Measurements from ENCODE around the gene ITSN1.

The ITSN1 gene

DNA sequence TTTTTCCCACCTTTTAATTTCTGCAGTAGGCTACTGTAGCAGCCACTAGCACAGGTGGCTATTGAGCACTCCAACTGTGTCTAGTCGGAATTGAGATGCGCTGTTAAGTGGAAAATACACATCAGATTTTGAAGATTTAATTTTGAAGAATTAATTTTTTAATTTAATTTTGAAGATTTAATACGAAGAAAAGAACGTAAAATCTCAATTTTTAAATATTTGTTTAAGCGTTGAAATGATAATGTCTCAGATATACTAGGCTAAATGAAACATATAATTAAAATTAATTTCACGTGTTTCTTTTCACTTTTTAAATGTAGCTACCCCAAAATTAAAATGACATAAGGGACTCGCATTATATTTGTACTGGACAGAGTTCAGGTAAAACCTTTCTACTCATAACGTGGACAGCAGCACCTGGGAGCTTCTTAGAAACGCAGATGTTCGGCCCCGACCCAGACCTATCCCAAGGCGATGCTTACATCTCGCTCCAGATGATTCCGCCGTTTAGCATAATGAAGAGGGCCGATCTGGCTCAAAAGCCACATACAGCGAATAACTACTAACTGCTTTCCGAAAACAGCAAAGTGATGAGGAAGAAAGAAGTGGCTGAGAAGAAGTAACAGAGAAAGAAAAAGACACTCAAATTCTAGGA, 1.5 kb upstream of the ITSN1 start:
- Histone ChIP-seq H3K4me3 (ENCODE audit: low read length in 2 of 2) (peak overlapping the region; percentile 95 to 98), H3K27me3 (ENCODE audit: control insufficient read depth in 1 of 2, insufficient read depth in 2 of 2, low read length in 2 of 2) (no peaks in the 10 kb centered on the region), H3K36me3 (ENCODE audit: control insufficient read depth in 2 of 2, insufficient read depth in 2 of 2, low read length in 2 of 2) (no peaks in the 10 kb centered on the region), H3K27ac (ENCODE audit: low read length) (peak overlapping the region; percentile 90), H3K9me3 (ENCODE audit: control insufficient read depth in 2 of 2, low read length in 2 of 2) (no peaks in the 10 kb centered on the region), H3K4me1 (ENCODE audit: control insufficient read depth, insufficient read depth, low read length) (peaks cover 20% of the 10 kb centered on the region), H3K9ac (ENCODE audit: low read length in 2 of 2) (peak overlapping the region; percentile 92 to 96)

- peak within 1 kb of the TSS; percentile 95 to 98 for H3K4me3 ChIP-seq (ENCODE audit: low read length in 2 of 2)
- H3K4me1 ChIP-seq (ENCODE audit: control insufficient read depth, insufficient read depth, low read length): peaks cover 20% of the 10 kb centered on the region
- H3K36me3 ChIP-seq (ENCODE audit: control insufficient read depth in 2 of 2, insufficient read depth in 2 of 2, low read length in 2 of 2): no peaks in the 10 kb centered on the region
- no peaks in the 10 kb centered on the region for H3K9me3 ChIP-seq (ENCODE audit: control insufficient read depth in 2 of 2, low read length in 2 of 2)
- no peaks in the 10 kb centered on the region for H3K27me3 ChIP-seq (ENCODE audit: control insufficient read depth in 1 of 2, insufficient read depth in 2 of 2, low read length in 2 of 2)
- peak within 1 kb of the TSS; percentile 90 for H3K27ac ChIP-seq (ENCODE audit: low read length)
- peak within 1 kb of the TSS; percentile 92 to 96 for H3K9ac ChIP-seq (ENCODE audit: low read length in 2 of 2)
These were observed 812 bp upstream of the ITSN1 start, which contains the start of gene CRYZL1 for GRCh38 chr21:33641352-33642026. TSS of gene CRYZL1 (minus strand) at chr21:33641741. CDS start at chr21:33631551, 10,190 bp downstream.

- Histone ChIP-seq H3K9ac (ENCODE audit: low read length in 2 of 2) (peak overlapping the region; percentile 69 to 78), H3K27ac (ENCODE audit: low read length) (peak overlapping the region; percentile 49), H3K4me3 (ENCODE audit: low read length in 2 of 2) (peak overlapping the region; percentile 81 to 98), H3K27me3 (ENCODE audit: control insufficient read depth in 1 of 2, insufficient read depth in 2 of 2, low read length in 2 of 2) (no peaks in the 10 kb centered on the region), H3K4me1 (ENCODE audit: control insufficient read depth, insufficient read depth, low read length) (peaks cover 20% of the 10 kb centered on the region), H3K36me3 (ENCODE audit: control insufficient read depth in 2 of 2, insufficient read depth in 2 of 2, low read length in 2 of 2) (no peaks in the 10 kb centered on the region), H3K9me3 (ENCODE audit: control insufficient read depth in 2 of 2, low read length in 2 of 2) (no peaks in the 10 kb centered on the region)
These were observed 776 bp downstream of the ITSN1 start for GRCh38 chr21:33642896-33643657.

DNA sequence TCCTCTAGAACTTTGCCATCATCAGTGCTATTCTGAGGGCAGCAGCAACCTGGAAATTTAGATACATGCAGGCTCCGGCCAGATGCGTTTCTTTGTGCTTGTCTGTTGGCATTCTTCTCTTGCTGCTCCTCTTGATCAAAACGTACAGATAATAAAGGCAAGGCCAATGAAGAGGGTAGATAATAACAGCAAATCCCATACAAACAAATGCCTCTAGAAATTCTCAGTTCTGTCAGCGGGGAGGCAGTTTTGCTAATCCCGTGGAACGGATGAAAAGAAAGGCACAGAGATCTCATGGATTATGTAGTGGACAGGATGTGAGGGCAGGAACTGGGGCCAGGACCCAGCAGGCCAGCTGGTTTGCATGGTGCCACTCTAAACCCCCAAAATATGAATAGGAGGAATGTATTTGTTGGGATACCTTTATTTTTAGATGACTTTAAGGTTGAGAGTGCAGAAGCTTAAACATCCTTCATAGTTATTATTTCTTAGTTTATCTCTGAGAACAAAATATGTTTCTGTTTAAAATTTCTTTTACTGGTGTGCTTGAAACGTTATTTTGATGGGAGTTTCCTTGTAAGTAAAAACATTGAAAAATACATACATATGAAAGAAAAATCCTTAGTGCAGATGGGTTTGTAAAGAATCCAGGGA, 1.5 kb downstream of the ITSN1 start:
- H3K4me3 ChIP-seq (ENCODE audit: low read length in 2 of 2): peak overlapping the region; percentile 81 to 98
- H3K36me3 ChIP-seq (ENCODE audit: control insufficient read depth in 2 of 2, insufficient read depth in 2 of 2, low read length in 2 of 2): no peaks in the 10 kb centered on the region
- no peaks in the 10 kb centered on the region for H3K27me3 ChIP-seq (ENCODE audit: control insufficient read depth in 1 of 2, insufficient read depth in 2 of 2, low read length in 2 of 2)
- peak overlapping the region; percentile 69 to 78 for H3K9ac ChIP-seq (ENCODE audit: low read length in 2 of 2)
- no peaks in the 10 kb centered on the region for H3K9me3 ChIP-seq (ENCODE audit: control insufficient read depth in 2 of 2, low read length in 2 of 2)
- H3K4me1 ChIP-seq (ENCODE audit: control insufficient read depth, insufficient read depth, low read length): peaks cover 20% of the 10 kb centered on the region
- peak overlapping the region; percentile 49 for H3K27ac ChIP-seq (ENCODE audit: low read length)

DNA sequence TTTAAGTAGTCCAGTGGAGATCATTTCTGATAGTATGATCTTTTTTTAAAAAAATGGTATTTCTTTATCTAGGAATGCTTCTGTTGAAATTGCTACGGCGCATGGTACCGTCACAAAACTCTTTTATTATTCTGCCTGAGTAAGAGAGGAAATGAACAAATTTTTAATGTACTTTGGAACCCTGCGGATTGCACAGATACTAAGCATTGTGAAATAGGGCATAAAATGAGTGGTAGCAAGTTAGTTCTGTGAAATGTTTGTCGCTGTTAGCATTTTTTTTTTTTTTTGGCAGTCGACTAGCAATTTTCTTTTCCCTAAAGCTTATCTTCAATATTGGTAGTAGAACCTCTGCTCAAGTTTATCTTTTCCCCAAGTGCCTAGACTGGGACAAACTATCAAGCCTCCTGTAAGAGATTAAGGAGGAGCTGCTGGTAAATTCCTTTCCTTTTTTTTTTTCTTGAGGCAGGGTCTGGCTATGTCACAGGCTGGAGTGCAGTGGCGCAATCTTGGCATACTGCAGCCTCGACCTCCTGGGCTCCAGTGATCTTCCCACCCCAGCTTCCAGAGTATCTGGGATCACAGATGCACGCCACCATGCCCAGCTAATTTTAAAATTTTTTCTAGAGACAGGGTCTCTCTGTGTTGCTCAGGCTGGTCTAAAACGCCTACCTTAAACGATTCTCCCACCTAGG, 2.2 kb downstream of the ITSN1 start:
- peak overlapping the region in 1 of 2 donors; percentile 5 for H3K9ac ChIP-seq (ENCODE audit: low read length in 2 of 2)
- H3K27me3 ChIP-seq (ENCODE audit: control insufficient read depth in 1 of 2, insufficient read depth in 2 of 2, low read length in 2 of 2): no peaks in the 10 kb centered on the region
- H3K4me1 ChIP-seq (ENCODE audit: control insufficient read depth, insufficient read depth, low read length): peaks cover 20% of the 10 kb centered on the region
- H3K36me3 ChIP-seq (ENCODE audit: control insufficient read depth in 2 of 2, insufficient read depth in 2 of 2, low read length in 2 of 2): no peaks in the 10 kb centered on the region
- H3K9me3 ChIP-seq (ENCODE audit: control insufficient read depth in 2 of 2, low read length in 2 of 2): no peaks in the 10 kb centered on the region
- H3K27ac ChIP-seq (ENCODE audit: low read length): peak overlapping the region; percentile 18
- H3K4me3 ChIP-seq (ENCODE audit: low read length in 2 of 2): no peak overlapping the region

DNA sequence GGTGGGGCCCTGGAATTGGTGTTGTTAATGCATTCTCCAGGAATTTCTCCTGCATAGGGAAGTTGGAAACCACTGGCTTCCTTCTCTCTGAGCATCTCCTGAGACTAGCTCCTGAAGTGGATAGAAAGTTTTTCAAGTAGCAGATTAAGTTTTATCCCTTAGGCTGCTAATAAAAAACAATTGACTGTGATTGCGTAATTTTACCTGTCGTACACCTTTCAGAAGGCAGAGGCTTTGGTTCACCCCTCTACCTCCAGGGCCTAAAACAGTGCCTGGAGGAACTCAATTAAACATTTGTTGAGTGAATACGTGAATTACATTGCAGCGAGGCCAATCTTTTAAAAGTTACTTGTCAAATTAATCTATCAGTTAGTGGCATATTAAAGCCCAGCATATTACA, 3.4 kb downstream of the ITSN1 start:
- no peak overlapping the region for H3K27ac ChIP-seq (ENCODE audit: low read length)
- H3K27me3 ChIP-seq (ENCODE audit: control insufficient read depth in 1 of 2, insufficient read depth in 2 of 2, low read length in 2 of 2): no peaks in the 10 kb centered on the region
- no peak overlapping the region for H3K4me3 ChIP-seq (ENCODE audit: low read length in 2 of 2)
- no peaks in the 10 kb centered on the region for H3K36me3 ChIP-seq (ENCODE audit: control insufficient read depth in 2 of 2, insufficient read depth in 2 of 2, low read length in 2 of 2)
- no peak overlapping the region for H3K9ac ChIP-seq (ENCODE audit: low read length in 2 of 2)
- peaks cover 13% of the 10 kb centered on the region for H3K4me1 ChIP-seq (ENCODE audit: control insufficient read depth, insufficient read depth, low read length)
- H3K9me3 ChIP-seq (ENCODE audit: control insufficient read depth in 2 of 2, low read length in 2 of 2): no peaks in the 10 kb centered on the region

- H3K36me3 ChIP-seq (ENCODE audit: control insufficient read depth in 2 of 2, insufficient read depth in 2 of 2, low read length in 2 of 2): no peaks in the 10 kb centered on the region
- no peaks in the 10 kb centered on the region for H3K9me3 ChIP-seq (ENCODE audit: control insufficient read depth in 2 of 2, low read length in 2 of 2)
- H3K4me3 ChIP-seq (ENCODE audit: low read length in 2 of 2): no peak overlapping the region
- no peaks in the 10 kb centered on the region for H3K27me3 ChIP-seq (ENCODE audit: control insufficient read depth in 1 of 2, insufficient read depth in 2 of 2, low read length in 2 of 2)
- H3K27ac ChIP-seq (ENCODE audit: low read length): no peak overlapping the region
- H3K9ac ChIP-seq (ENCODE audit: low read length in 2 of 2): no peak overlapping the region
- H3K4me1 ChIP-seq (ENCODE audit: control insufficient read depth, insufficient read depth, low read length): peaks cover 10% of the 10 kb centered on the region
These were observed 5.3 kb downstream of the ITSN1 start for GRCh38 chr21:33647587-33647986.

GRCh38 chr21:33648555-33648954, 6.3 kb downstream of the ITSN1 start:
- Histone ChIP-seq H3K36me3 (ENCODE audit: control insufficient read depth in 2 of 2, insufficient read depth in 2 of 2, low read length in 2 of 2) (no peaks in the 10 kb centered on the region), H3K4me3 (ENCODE audit: low read length in 2 of 2) (no peak overlapping the region), H3K9ac (ENCODE audit: low read length in 2 of 2) (no peak overlapping the region), H3K4me1 (ENCODE audit: control insufficient read depth, insufficient read depth, low read length) (peaks cover 9% of the 10 kb centered on the region), H3K27me3 (ENCODE audit: control insufficient read depth in 1 of 2, insufficient read depth in 2 of 2, low read length in 2 of 2) (no peaks in the 10 kb centered on the region), H3K27ac (ENCODE audit: low read length) (no peak overlapping the region), H3K9me3 (ENCODE audit: control insufficient read depth in 2 of 2, low read length in 2 of 2) (no peaks in the 10 kb centered on the region)

DNA sequence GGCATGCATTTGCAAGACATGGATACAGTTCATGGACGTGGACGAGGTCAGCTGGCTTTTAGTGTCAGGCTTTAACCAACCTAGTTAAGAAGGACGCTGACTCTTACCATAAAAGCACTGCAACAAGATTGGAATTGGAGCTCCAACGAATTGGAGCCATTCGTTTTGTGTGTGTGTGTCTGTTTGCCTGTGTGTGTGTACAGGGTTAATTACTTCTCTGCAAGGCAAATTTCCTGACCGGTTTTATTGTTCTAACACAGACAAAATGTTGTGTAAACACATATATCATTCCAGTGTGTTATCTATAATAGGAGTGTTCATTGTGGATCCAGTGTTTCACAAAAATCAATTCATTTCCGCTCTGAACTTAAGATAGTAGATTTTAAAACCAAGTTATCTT, 7.9 kb downstream of the ITSN1 start:
- Histone ChIP-seq H3K36me3 (ENCODE audit: control insufficient read depth in 2 of 2, insufficient read depth in 2 of 2, low read length in 2 of 2) (no peaks in the 10 kb centered on the region), H3K4me3 (ENCODE audit: low read length in 2 of 2) (no peak overlapping the region), H3K4me1 (ENCODE audit: control insufficient read depth, insufficient read depth, low read length) (no peaks in the 10 kb centered on the region), H3K9ac (ENCODE audit: low read length in 2 of 2) (no peak overlapping the region), H3K27me3 (ENCODE audit: control insufficient read depth in 1 of 2, insufficient read depth in 2 of 2, low read length in 2 of 2) (no peaks in the 10 kb centered on the region), H3K27ac (ENCODE audit: low read length) (no peak overlapping the region), H3K9me3 (ENCODE audit: control insufficient read depth in 2 of 2, low read length in 2 of 2) (no peaks in the 10 kb centered on the region)

- Histone ChIP-seq H3K27me3 (ENCODE audit: control insufficient read depth in 1 of 2, insufficient read depth in 2 of 2, low read length in 2 of 2) (no peaks in the 10 kb centered on the region), H3K4me1 (ENCODE audit: control insufficient read depth, insufficient read depth, low read length) (peaks cover 2% of the 10 kb centered on the region), H3K36me3 (ENCODE audit: control insufficient read depth in 2 of 2, insufficient read depth in 2 of 2, low read length in 2 of 2) (no peaks in the 10 kb centered on the region), H3K9ac (ENCODE audit: low read length in 2 of 2) (no peak overlapping the region), H3K4me3 (ENCODE audit: low read length in 2 of 2) (no peak overlapping the region), H3K27ac (ENCODE audit: low read length) (no peak overlapping the region), H3K9me3 (ENCODE audit: control insufficient read depth in 2 of 2, low read length in 2 of 2) (no peaks in the 10 kb centered on the region)
These were observed 8.7 kb downstream of the ITSN1 start for GRCh38 chr21:33650929-33651509.
